ENCODE measurements around the gene MAPK4. TPM values are rescaled to one million over a fixed set of nuclear protein-coding genes. Genes with fewer than 3 reads are reported as not detected.

The MAPK4 gene
- total RNA-seq, 1 donor: not detected

DNA sequence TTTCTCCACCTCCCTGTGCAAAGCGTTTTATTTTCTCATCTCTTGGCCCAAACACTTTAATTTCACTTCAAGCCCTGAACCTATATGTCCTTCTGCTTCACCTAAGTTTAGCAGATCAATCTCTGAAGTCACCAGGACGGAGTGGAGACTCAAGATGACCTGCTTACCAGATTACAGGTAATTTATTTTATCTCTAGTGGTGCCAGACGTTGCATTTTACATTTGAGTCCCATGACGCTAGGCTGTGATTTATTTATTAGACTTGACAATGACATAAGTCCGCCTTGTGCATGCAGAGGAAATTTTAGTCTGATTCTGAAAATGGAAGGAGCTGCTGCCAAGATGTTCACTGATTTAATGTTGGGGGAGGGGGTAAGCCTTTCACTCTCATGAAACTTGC is 186.1 kb downstream of the MAPK4 start:
- DNase-seq (ENCODE audit: low read depth): no peak
- no peak for TF ChIP-seq CTCF (IDR thresholded peaks at IDR 0.05; ENCODE audit: insufficient read depth, low read depth, low read length)
- no peak overlapping the region for H3K4me3 ChIP-seq (ENCODE audit: low read depth, low read length)

- no peak for DNase-seq (ENCODE audit: low read depth)
- H3K4me3 ChIP-seq (ENCODE audit: low read depth, low read length): no peak overlapping the region
- no peak for TF ChIP-seq CTCF (IDR thresholded peaks at IDR 0.05; ENCODE audit: insufficient read depth, low read depth, low read length)
Observed at GRCh38 chr18:50747849-50748242, 188.0 kb downstream of the MAPK4 start.

GRCh38 chr18:50748243-50749229 is 188.6 kb downstream of the MAPK4 start:
- no peak overlapping the region for H3K4me3 ChIP-seq (ENCODE audit: low read depth, low read length)
- no peak for TF ChIP-seq CTCF (IDR thresholded peaks at IDR 0.05; ENCODE audit: insufficient read depth, low read depth, low read length)
- DNase-seq (ENCODE audit: low read depth): no peak

GRCh38 chr18:50749421-50749820 is 189.5 kb downstream of the MAPK4 start:
- no peak overlapping the region for H3K4me3 ChIP-seq (ENCODE audit: low read depth, low read length)
- TF ChIP-seq CTCF (IDR thresholded peaks at IDR 0.05; ENCODE audit: insufficient read depth, low read depth, low read length): no peak
- no peak for DNase-seq (ENCODE audit: low read depth)

- no peak for DNase-seq (ENCODE audit: low read depth)
- no peak overlapping the region for H3K4me3 ChIP-seq (ENCODE audit: low read depth, low read length)
- TF ChIP-seq CTCF (IDR thresholded peaks at IDR 0.05; ENCODE audit: insufficient read depth, low read depth, low read length): no peak
Observed at GRCh38 chr18:50749945-50750344, 190.1 kb downstream of the MAPK4 start.

DNA sequence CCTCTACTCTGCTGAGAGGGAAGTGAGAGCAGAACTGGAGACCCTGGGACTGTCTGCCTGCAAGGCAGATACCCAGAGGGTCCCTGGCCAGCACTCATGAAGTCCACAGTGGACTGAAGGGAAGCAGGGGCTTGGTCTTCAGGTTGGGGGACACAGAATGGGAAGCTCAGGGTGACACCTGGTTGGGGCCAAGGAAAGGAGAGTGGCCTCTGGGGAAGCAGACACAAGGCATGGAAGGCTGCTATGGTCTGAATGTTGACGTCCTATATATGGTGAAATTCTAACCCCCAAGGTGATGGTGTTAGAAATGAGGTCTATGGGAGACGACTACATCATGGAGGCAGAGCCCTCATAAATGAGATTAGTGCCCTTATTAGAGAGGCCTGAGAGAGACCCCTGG is 190.7 kb downstream of the MAPK4 start:
- no peak overlapping the region for H3K4me3 ChIP-seq (ENCODE audit: low read depth, low read length)
- no peak for DNase-seq (ENCODE audit: low read depth)
- TF ChIP-seq CTCF (IDR thresholded peaks at IDR 0.05; ENCODE audit: insufficient read depth, low read depth, low read length): no peak
